SU-DHL-6 (cell line): ENCODE measurements around the gene NDUFS8.

Experiments used
- H2AFZ ChIP-seq: fragments of 200-600 bp; sonication (generic); 2 replicates; pipeline ENCODE4 v1.6.1; 2014; ENCODE audit warnings: low read depth, mild to moderate bottlenecking, moderate library complexity, mixed read lengths, antibody characterized with exemption, low read length; ENCODE audit not compliant: severe bottlenecking
- H3F3A ChIP-seq: fragments of 200-600 bp; shearing (Covaris generic); 2 replicates; pipeline ENCODE4 v1.6.0; 2016; ENCODE audit warnings: antibody characterized with exemption, mild to moderate bottlenecking; ENCODE audit not compliant: insufficient read depth
- H3K27ac ChIP-seq: fragments of 200-600 bp; sonication (generic); 2 replicates; pipeline ENCODE4 v1.5.1; 2016; ENCODE audit warnings: low read depth, mild to moderate bottlenecking, low read length, moderate library complexity, mixed read lengths
- H3K27me3 ChIP-seq: fragments of 200-600 bp; sonication (generic), shearing (Covaris generic); 2 replicates; pipeline ENCODE4 v1.6.0; 2014; ENCODE audit warnings: mild to moderate bottlenecking, low read length
- H3K36me3 ChIP-seq: fragments of 200-600 bp; sonication (generic); 2 replicates; pipeline ENCODE4 v1.6.1; 2014; ENCODE audit warnings: mild to moderate bottlenecking, low read length, mixed read lengths
- H3K4me2 ChIP-seq: fragments of 300-600, 200-600 bp; shearing (Covaris generic), sonication (generic); 2 replicates; pipeline ENCODE4 v1.6.0; 2014; ENCODE audit warnings: low read length, low read depth, mild to moderate bottlenecking; ENCODE audit not compliant: poor library complexity, severe bottlenecking
- H3K4me3 ChIP-seq: fragments of 200-600 bp; sonication (generic); 2 replicates; pipeline ENCODE4 v1.5.1; 2014; ENCODE audit warnings: antibody characterized with exemption, low read length, mild to moderate bottlenecking, mixed read lengths; ENCODE audit not compliant: insufficient read depth, poor library complexity, severe bottlenecking
- H3K79me2 ChIP-seq: fragments of 200-600 bp; sonication (generic); 2 replicates; pipeline ENCODE4 v1.6.1; 2014; ENCODE audit warnings: mild to moderate bottlenecking, low read length, moderate library complexity; ENCODE audit not compliant: insufficient read depth
- H3K9ac ChIP-seq: fragments of 200-600 bp; sonication (generic); 2 replicates; pipeline ENCODE4 v1.7.0; 2014; ENCODE audit warnings: mild to moderate bottlenecking, low read length
- H3K9me2 ChIP-seq: fragments of 200-600 bp; sonication (generic); replicated peaks from 2 replicates; pipeline ENCODE4 v1.6.1; 2014; ENCODE audit warnings: low read length; ENCODE audit not compliant: insufficient read depth
- H3K9me3 ChIP-seq: fragments of 200-600 bp; sonication (generic); 2 replicates; pipeline ENCODE4 v1.6.1; 2014; ENCODE audit warnings: low read length, mixed read lengths; ENCODE audit not compliant: insufficient read depth
- H4K20me1 ChIP-seq: fragments of 200-600 bp; sonication (generic); 2 replicates; pipeline ENCODE4 v1.6.1; 2014; ENCODE audit warnings: low read depth, mild to moderate bottlenecking, antibody characterized with exemption, low read length, moderate library complexity, mixed read lengths
- CTCF ChIP-seq: fragments of 200-600 bp; sonication (generic); IDR thresholded peaks from one replicate; pipeline ENCODE4 v1.5.1; 2017; ENCODE audit warnings: antibody characterized with exemption, mild to moderate bottlenecking, low read length, moderate library complexity; ENCODE audit not compliant: insufficient read depth, poor library complexity, severe bottlenecking
- EZH2phosphoT487 ChIP-seq: fragments of 200-600 bp; sonication (generic), shearing (Covaris generic); conservative IDR thresholded peaks from 2 replicates; pipeline ENCODE4 v1.6.1; 2018; ENCODE audit warnings: mild to moderate bottlenecking, antibody characterized with exemption, low read length, moderate library complexity, mixed read lengths

Gene NDUFS8

GRCh38 chr11:68006606-68007166, 23.8 kb upstream of the NDUFS8 start:
- H3F3A ChIP-seq, result peaks cover 19% of the 10 kb centered on the region
- no peaks in the 10 kb centered on the region for H3K9me3 ChIP-seq
- no peak overlapping the region for H3K9ac ChIP-seq
- TF ChIP-seq EZH2phosphoT487 (no peak), CTCF (no peak)
- no peaks in the 10 kb centered on the region for H3K36me3 ChIP-seq
- H3K9me2 ChIP-seq, result no peaks in the 10 kb centered on the region
- H2AFZ ChIP-seq, result no peak overlapping the region
- no peaks in the 10 kb centered on the region for H4K20me1 ChIP-seq
- H3K79me2 ChIP-seq, result no peaks in the 10 kb centered on the region
- H3K4me3 ChIP-seq, result no peak overlapping the region
- H3K27ac ChIP-seq, result no peak overlapping the region
- no peaks in the 10 kb centered on the region for H3K27me3 ChIP-seq
- no peak overlapping the region for H3K4me2 ChIP-seq

GRCh38 chr11:68007498-68008380, 22.7 kb upstream of the NDUFS8 start:
- H3K27me3 ChIP-seq, result no peaks in the 10 kb centered on the region
- no peak overlapping the region for H3K27ac ChIP-seq
- TF ChIP-seq CTCF, result no peak
- no peak overlapping the region for H3K9ac ChIP-seq
- no peaks in the 10 kb centered on the region for H3K9me2 ChIP-seq
- no peak overlapping the region for H3K4me3 ChIP-seq
- H3K4me2 ChIP-seq, result no peak overlapping the region
- H3K79me2 ChIP-seq, result no peaks in the 10 kb centered on the region
- H2AFZ ChIP-seq, result no peak overlapping the region
- H4K20me1 ChIP-seq, result no peaks in the 10 kb centered on the region
- no peaks in the 10 kb centered on the region for H3K9me3 ChIP-seq
- H3K36me3 ChIP-seq, result no peaks in the 10 kb centered on the region
- peaks cover 8% of the 10 kb centered on the region for H3F3A ChIP-seq

- Histone ChIP-seq H3K9ac (peak overlapping the region; percentile 23), H2AFZ (peak overlapping the region; percentile 70), H3K4me3 (no peak overlapping the region), H3K9me2 (no peaks in the 10 kb centered on the region), H3K27ac (peak overlapping the region; percentile 65), H3K79me2 (no peaks in the 10 kb centered on the region), H3K9me3 (no peaks in the 10 kb centered on the region), H3K4me2 (peak overlapping the region; percentile 35), H3K36me3 (no peaks in the 10 kb centered on the region), H3K27me3 (no peaks in the 10 kb centered on the region), H3F3A (peaks cover 6% of the 10 kb centered on the region; the same call in 1 of the 2 replicates), H4K20me1 (no peaks in the 10 kb centered on the region)
- TF ChIP-seq CTCF (no peak), EZH2phosphoT487 (no peak)
Observed at GRCh38 chr11:68008381-68009337, 21.8 kb upstream of the NDUFS8 start.
